ENCODE measurements around the gene FGD3.

The FGD3 gene

GRCh38 chr9:93024646-93024910 lies 77.3 kb downstream of the FGD3 start:
- Histone ChIP-seq H3K9ac (ENCODE audit: insufficient read length) (no peak overlapping the region), H3K9me3 (ENCODE audit: low read depth, low read length) (no peaks in the 10 kb centered on the region), H3K27ac (no peak overlapping the region), H3K36me3 (ENCODE audit: insufficient read depth, low read length) (no peaks in the 10 kb centered on the region), H3K4me3 (no peak overlapping the region)
- TF ChIP-seq FOXP2 (optimal IDR thresholded peaks at IDR 0.05; ENCODE audit: control extremely low read depth, extremely low read length, insufficient read depth) (no peak), EZH2 (IDR thresholded peaks at IDR 0.05) (no peak), POLR2AphosphoS5 (IDR thresholded peaks at IDR 0.05; ENCODE audit: borderline replicate concordance, low read depth, low read length) (no peak)
- no peak for DNase-seq (ENCODE audit: low read depth, low spot score)

GRCh38 chr9:93024986-93025630 lies 77.8 kb downstream of the FGD3 start:
- Histone ChIP-seq H3K9ac (ENCODE audit: insufficient read length) (no peak overlapping the region), H3K9me3 (ENCODE audit: low read depth, low read length) (no peaks in the 10 kb centered on the region), H3K36me3 (ENCODE audit: insufficient read depth, low read length) (no peaks in the 10 kb centered on the region), H3K4me3 (no peak overlapping the region), H3K27ac (no peak overlapping the region)
- TF ChIP-seq EZH2 (IDR thresholded peaks at IDR 0.05) (no peak), POLR2AphosphoS5 (IDR thresholded peaks at IDR 0.05; ENCODE audit: borderline replicate concordance, low read depth, low read length) (no peak), FOXP2 (optimal IDR thresholded peaks at IDR 0.05; ENCODE audit: control extremely low read depth, extremely low read length, insufficient read depth) (no peak)
- no peak for DNase-seq (ENCODE audit: low read depth, low spot score)

DNA sequence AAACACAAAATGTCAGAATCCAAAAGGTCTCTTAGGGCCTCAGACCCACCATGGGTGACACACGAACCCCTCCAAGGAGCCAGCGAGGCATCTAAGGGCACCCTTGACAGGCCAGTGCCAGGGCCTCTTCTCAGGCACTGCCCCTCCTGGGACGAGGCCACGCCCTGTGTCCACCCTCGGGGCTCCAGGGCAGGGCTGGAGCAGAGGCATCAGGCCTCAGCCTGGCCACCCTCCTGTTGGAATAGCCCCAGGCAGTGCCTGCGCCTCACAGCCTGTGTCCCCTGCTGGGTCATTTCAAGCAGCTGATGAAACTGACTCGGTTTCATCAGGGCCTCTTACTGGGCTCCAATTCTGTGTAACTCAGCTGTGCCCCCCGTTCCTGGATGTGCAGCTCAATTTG lies 78.4 kb downstream of the FGD3 start:
- Histone ChIP-seq H3K36me3 (ENCODE audit: insufficient read depth, low read length) (no peaks in the 10 kb centered on the region), H3K27ac (no peak overlapping the region), H3K9ac (ENCODE audit: insufficient read length) (no peak overlapping the region), H3K9me3 (ENCODE audit: low read depth, low read length) (no peaks in the 10 kb centered on the region), H3K4me3 (no peak overlapping the region)
- TF ChIP-seq FOXP2 (optimal IDR thresholded peaks at IDR 0.05; ENCODE audit: control extremely low read depth, extremely low read length, insufficient read depth) (no peak), EZH2 (IDR thresholded peaks at IDR 0.05) (no peak), POLR2AphosphoS5 (IDR thresholded peaks at IDR 0.05; ENCODE audit: borderline replicate concordance, low read depth, low read length) (no peak)
- DNase-seq (ENCODE audit: low read depth, low spot score), result no peak

- no peak for DNase-seq (ENCODE audit: low read depth, low spot score)
- H3K27ac ChIP-seq, result no peak overlapping the region
- no peak overlapping the region for H3K9ac ChIP-seq (ENCODE audit: insufficient read length)
- H3K9me3 ChIP-seq (ENCODE audit: low read depth, low read length), result no peaks in the 10 kb centered on the region
- no peak for TF ChIP-seq FOXP2 (optimal IDR thresholded peaks at IDR 0.05; ENCODE audit: control extremely low read depth, extremely low read length, insufficient read depth)
- no peak for TF ChIP-seq POLR2AphosphoS5 (IDR thresholded peaks at IDR 0.05; ENCODE audit: borderline replicate concordance, low read depth, low read length)
- no peak for TF ChIP-seq EZH2 (IDR thresholded peaks at IDR 0.05)
- no peaks in the 10 kb centered on the region for H3K36me3 ChIP-seq (ENCODE audit: insufficient read depth, low read length)
- no peak overlapping the region for H3K4me3 ChIP-seq
Observed at GRCh38 chr9:93026640-93027039, 79.3 kb downstream of the FGD3 start.

- Histone ChIP-seq H3K36me3 (ENCODE audit: insufficient read depth, low read length) (no peaks in the 10 kb centered on the region), H3K9ac (ENCODE audit: insufficient read length) (no peak overlapping the region), H3K9me3 (ENCODE audit: low read depth, low read length) (no peaks in the 10 kb centered on the region), H3K4me3 (no peak overlapping the region), H3K27ac (no peak overlapping the region)
- TF ChIP-seq POLR2AphosphoS5 (IDR thresholded peaks at IDR 0.05; ENCODE audit: borderline replicate concordance, low read depth, low read length), result no peak
- DNase-seq (ENCODE audit: low read depth, low spot score), result no peak
Observed at GRCh38 chr9:93027750-93028149, 80.4 kb downstream of the FGD3 start.

- Histone ChIP-seq H3K27ac (no peak overlapping the region), H3K36me3 (ENCODE audit: insufficient read depth, low read length) (no peaks in the 10 kb centered on the region), H3K9me3 (ENCODE audit: low read depth, low read length) (no peaks in the 10 kb centered on the region), H3K4me3 (no peak overlapping the region), H3K9ac (ENCODE audit: insufficient read length) (no peak overlapping the region)
- no peak for DNase-seq (ENCODE audit: low read depth, low spot score)
- TF ChIP-seq FOXP2 (optimal IDR thresholded peaks at IDR 0.05; ENCODE audit: control extremely low read depth, extremely low read length, insufficient read depth), result no peak
- no peak for TF ChIP-seq POLR2AphosphoS5 (IDR thresholded peaks at IDR 0.05; ENCODE audit: borderline replicate concordance, low read depth, low read length)
Observed at GRCh38 chr9:93028448-93029006, 81.2 kb downstream of the FGD3 start.

DNA sequence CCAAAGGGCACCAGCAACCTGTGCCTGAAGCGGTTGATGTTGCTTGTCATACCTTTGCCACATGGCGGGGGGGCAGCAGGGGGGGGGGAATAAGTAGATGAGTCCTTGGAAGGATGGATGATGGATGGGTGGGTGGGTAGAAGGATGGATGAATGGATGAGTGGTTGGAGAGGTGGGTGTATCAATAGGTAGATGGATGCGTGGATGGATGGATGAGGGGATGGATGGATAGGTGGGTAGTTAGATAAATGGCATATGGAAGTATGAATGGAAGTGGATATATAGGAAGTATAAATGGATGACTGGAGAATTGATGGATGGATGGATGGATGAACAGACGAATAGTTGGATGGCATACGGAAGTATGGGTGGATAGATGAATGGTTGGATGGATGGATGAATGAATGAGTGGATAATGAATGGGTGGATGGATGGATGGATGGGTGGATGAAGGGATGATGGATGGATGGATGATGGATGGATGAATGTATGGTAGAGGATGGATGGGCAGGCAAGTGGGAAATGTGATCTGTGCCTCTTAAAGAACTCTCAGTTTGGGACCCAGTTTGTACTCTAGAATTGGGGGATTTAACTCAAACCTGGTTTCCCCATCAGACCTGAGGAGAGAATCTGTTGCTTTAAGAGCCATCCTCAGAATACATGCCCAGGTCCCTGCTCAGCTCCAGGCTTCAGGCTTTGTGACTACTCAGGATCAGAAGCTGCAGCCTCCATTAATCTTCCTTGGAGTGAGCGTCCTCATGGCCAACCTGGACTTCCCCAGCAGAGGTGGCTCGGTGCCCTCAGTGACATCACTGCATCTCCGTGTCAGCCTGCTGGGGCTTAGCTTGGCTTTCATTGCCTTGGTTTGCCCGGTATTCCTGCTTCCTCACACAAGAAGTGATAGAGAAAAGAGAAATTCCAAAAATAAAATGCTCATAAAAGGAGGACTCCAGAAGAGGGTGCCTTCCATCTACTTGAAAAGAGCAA lies 83.6 kb downstream of the FGD3 start:
- Histone ChIP-seq H3K4me3 (no peak overlapping the region), H3K9me3 (ENCODE audit: low read depth, low read length) (no peaks in the 10 kb centered on the region), H3K9ac (ENCODE audit: insufficient read length) (no peak overlapping the region), H3K27ac (no peak overlapping the region), H3K36me3 (ENCODE audit: insufficient read depth, low read length) (no peaks in the 10 kb centered on the region)
- no peak for DNase-seq (ENCODE audit: low read depth, low spot score)
- no peak for TF ChIP-seq FOXP2 (optimal IDR thresholded peaks at IDR 0.05; ENCODE audit: control extremely low read depth, extremely low read length, insufficient read depth)
- no peak for TF ChIP-seq EZH2 (IDR thresholded peaks at IDR 0.05)
- no peak for TF ChIP-seq POLR2AphosphoS5 (IDR thresholded peaks at IDR 0.05; ENCODE audit: borderline replicate concordance, low read depth, low read length)

- H3K9me3 ChIP-seq (ENCODE audit: low read depth, low read length), result no peaks in the 10 kb centered on the region
- no peak overlapping the region for H3K9ac ChIP-seq (ENCODE audit: insufficient read length)
- no peaks in the 10 kb centered on the region for H3K36me3 ChIP-seq (ENCODE audit: insufficient read depth, low read length)
- no peak overlapping the region for H3K27ac ChIP-seq
- DNase-seq (ENCODE audit: low read depth, low spot score), result no peak
- no peak overlapping the region for H3K4me3 ChIP-seq
- no peak for TF ChIP-seq POLR2AphosphoS5 (IDR thresholded peaks at IDR 0.05; ENCODE audit: borderline replicate concordance, low read depth, low read length)
- TF ChIP-seq FOXP2 (optimal IDR thresholded peaks at IDR 0.05; ENCODE audit: control extremely low read depth, extremely low read length, insufficient read depth), result no peak
Observed at GRCh38 chr9:93031629-93032430, 84.5 kb downstream of the FGD3 start.
